HEK293T (cell line): Measurements from ENCODE around the gene PRPH2.

Experiments
- ARNT ChIP-seq: fragments of 450-650 bp; IDR thresholded peaks from 2 replicates; pipeline ENCODE4 v1.6.1; 2017; ENCODE audit warnings: mild to moderate bottlenecking
- BHLHE40 ChIP-seq: fragments of 450-650 bp; IDR thresholded peaks from 2 replicates; pipeline ENCODE4 v1.6.1; 2016; ENCODE audit warnings: mild to moderate bottlenecking, moderate library complexity, borderline replicate concordance
- CTBP1 ChIP-seq: fragments of 450-650 bp; IDR thresholded peaks from 2 replicates; pipeline ENCODE4 v1.6.1; 2016; ENCODE audit warnings: borderline replicate concordance
- ELF4 ChIP-seq: fragments of 450-650 bp; IDR thresholded peaks from 2 replicates; pipeline ENCODE4 v1.6.1; 2017; ENCODE audit warnings: antibody characterized with exemption
- FOXA1 ChIP-seq: fragments of 450-650 bp; IDR thresholded peaks from 2 replicates; pipeline ENCODE4 v1.6.1; 2016; ENCODE audit warnings: mild to moderate bottlenecking
- FOXK2 ChIP-seq: fragments of 450-650 bp; IDR thresholded peaks from 2 replicates; pipeline ENCODE4 v1.6.1; 2016; ENCODE audit warnings: mild to moderate bottlenecking
- FOXM1 ChIP-seq: fragments of 450-650 bp; IDR thresholded peaks from 2 replicates; pipeline ENCODE4 v1.6.1; 2017; ENCODE audit warnings: mild to moderate bottlenecking, borderline replicate concordance
- L3MBTL2 ChIP-seq: fragments of 450-650 bp; conservative IDR thresholded peaks from 2 replicates; pipeline ENCODE4 v1.6.1; 2016; ENCODE audit warnings: mild to moderate bottlenecking
- NFRKB ChIP-seq: fragments of 450-650 bp; IDR thresholded peaks from 2 replicates; pipeline ENCODE4 v1.6.1; 2016; ENCODE audit warnings: mild to moderate bottlenecking, moderate library complexity
- SP1 ChIP-seq: fragments of 450-650 bp; IDR thresholded peaks from 2 replicates; pipeline ENCODE4 v1.6.1; 2017
- ZNF384 ChIP-seq: fragments of 450-650 bp; IDR thresholded peaks from 2 replicates; pipeline ENCODE4 v1.6.1; 2016
- TF ChIP-seq, protein P1 (sequence below): fragments of 450-650 bp; IDR thresholded peaks from 2 replicates; pipeline ENCODE4 v1.6.1; 2016

DNA sequence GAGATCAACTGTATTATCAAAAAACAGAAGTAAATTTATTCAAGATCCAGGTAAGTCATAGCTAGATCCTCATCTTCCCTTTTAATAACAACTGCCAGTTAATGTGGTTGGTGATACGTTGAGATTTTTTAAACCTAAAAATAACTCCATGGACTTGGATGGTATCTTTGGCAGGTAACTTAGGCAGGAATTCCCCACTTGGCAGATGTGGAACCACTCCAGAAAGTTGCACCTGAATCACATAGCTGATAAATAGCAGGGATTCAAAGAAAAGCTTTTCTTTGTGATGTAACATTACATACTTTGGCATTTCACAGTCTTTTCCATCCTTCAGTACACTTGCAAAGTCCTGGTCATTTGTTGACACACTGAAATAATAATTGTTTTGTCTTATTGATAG is 62.6 kb downstream of the PRPH2 start:
- TF ChIP-seq FOXA1 (no peak), SP1 (no peak), ELF4 (no peak), FOXM1 (no peak), ZNF384 (no peak), NFRKB (no peak), FOXK2 (no peak), ARNT (no peak), CTBP1 (no peak), BHLHE40 (no peak), L3MBTL2 (no peak)
- TF ChIP-seq, protein P1, sequence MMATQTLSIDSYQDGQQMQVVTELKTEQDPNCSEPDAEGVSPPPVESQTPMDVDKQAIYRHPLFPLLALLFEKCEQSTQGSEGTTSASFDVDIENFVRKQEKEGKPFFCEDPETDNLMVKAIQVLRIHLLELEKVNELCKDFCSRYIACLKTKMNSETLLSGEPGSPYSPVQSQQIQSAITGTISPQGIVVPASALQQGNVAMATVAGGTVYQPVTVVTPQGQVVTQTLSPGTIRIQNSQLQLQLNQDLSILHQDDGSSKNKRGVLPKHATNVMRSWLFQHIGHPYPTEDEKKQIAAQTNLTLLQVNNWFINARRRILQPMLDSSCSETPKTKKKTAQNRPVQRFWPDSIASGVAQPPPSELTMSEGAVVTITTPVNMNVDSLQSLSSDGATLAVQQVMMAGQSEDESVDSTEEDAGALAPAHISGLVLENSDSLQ = no peak
